IPS-20b (cell line): ENCODE data around the gene MAS1L.

ENCODE experiments used
- H3K27ac ChIP-seq: one replicate; pipeline ENCODE4 v1.5.1; 2013; ENCODE audit warnings: low read length
- H3K27me3 ChIP-seq: 2 replicates; pipeline ENCODE4 v1.6.1; 2013; ENCODE audit warnings: mild to moderate bottlenecking, low read length, inconsistent platforms; ENCODE audit not compliant: insufficient read depth
- H3K36me3 ChIP-seq: 2 replicates; pipeline ENCODE4 v1.6.1; 2013; ENCODE audit warnings: low read depth, mild to moderate bottlenecking, inconsistent platforms, low read length, moderate library complexity; ENCODE audit not compliant: insufficient read depth
- H3K4me1 ChIP-seq: 2 replicates; pipeline ENCODE4 v1.6.1; 2013; ENCODE audit warnings: mild to moderate bottlenecking, control low read depth, inconsistent platforms, low read length, moderate library complexity; ENCODE audit not compliant: insufficient read depth
- H3K4me3 ChIP-seq: 2 replicates; pipeline ENCODE4 v1.5.1; 2013; ENCODE audit warnings: mild to moderate bottlenecking, low read length, inconsistent platforms
- H3K9ac ChIP-seq: 2 replicates; pipeline ENCODE4 v1.6.1; 2013; ENCODE audit warnings: low read depth, mild to moderate bottlenecking, inconsistent platforms, low read length, moderate library complexity
- H3K9me3 ChIP-seq: 2 replicates; pipeline ENCODE4 v1.6.1; 2013; ENCODE audit warnings: mild to moderate bottlenecking, low read depth, low read length, inconsistent platforms; ENCODE audit not compliant: insufficient read depth

The MAS1L gene

DNA sequence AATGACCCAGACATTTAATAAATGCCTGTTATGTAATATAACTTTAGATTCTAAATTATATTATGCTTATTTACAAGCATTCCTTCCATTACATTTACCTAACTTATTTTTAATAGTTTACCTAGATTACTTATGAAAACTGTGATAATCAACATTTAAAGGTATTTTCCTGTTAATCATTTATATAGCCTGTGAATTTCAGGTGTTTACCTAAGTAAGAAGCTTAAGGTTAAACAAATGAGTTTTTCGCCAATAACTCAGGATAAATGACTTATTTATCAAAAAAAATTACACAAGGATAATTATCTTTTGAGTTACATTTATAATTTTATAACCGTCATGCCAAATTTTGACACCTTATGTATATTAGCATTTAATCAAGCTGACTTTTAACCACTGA is 36.3 kb upstream of the MAS1L start:
- no peaks in the 10 kb centered on the region for H3K36me3 ChIP-seq
- no peak overlapping the region for H3K27ac ChIP-seq
- peaks cover 11% of the 10 kb centered on the region for H3K4me1 ChIP-seq
- no peaks in the 10 kb centered on the region for H3K27me3 ChIP-seq
- no peak overlapping the region for H3K9ac ChIP-seq
- no peak overlapping the region for H3K4me3 ChIP-seq
- H3K9me3 ChIP-seq, result peaks cover 16% of the 10 kb centered on the region

DNA sequence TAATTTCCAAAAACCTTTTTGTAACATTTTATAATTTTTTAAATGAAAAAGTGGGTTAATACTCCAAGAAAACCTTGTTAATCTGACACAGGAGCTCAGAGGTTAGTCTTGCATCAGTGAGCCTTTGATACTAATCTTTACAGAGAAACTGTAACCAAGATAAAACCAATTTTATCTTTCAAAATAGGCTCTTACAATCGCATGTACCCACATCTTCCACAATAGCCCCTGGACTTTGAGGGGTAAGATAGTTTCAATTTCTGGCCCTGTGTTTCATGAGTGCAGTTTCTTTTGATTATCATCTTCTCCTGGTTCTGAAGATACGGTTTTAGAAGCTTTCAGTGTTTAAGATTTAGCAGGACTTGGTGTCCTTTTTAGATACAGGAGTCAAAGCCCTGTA is 34.5 kb upstream of the MAS1L start:
- Histone ChIP-seq H3K27ac (no peak overlapping the region), H3K36me3 (no peaks in the 10 kb centered on the region), H3K9ac (no peak overlapping the region), H3K27me3 (no peaks in the 10 kb centered on the region), H3K9me3 (peaks cover 16% of the 10 kb centered on the region), H3K4me3 (no peak overlapping the region), H3K4me1 (peaks cover 11% of the 10 kb centered on the region)

DNA sequence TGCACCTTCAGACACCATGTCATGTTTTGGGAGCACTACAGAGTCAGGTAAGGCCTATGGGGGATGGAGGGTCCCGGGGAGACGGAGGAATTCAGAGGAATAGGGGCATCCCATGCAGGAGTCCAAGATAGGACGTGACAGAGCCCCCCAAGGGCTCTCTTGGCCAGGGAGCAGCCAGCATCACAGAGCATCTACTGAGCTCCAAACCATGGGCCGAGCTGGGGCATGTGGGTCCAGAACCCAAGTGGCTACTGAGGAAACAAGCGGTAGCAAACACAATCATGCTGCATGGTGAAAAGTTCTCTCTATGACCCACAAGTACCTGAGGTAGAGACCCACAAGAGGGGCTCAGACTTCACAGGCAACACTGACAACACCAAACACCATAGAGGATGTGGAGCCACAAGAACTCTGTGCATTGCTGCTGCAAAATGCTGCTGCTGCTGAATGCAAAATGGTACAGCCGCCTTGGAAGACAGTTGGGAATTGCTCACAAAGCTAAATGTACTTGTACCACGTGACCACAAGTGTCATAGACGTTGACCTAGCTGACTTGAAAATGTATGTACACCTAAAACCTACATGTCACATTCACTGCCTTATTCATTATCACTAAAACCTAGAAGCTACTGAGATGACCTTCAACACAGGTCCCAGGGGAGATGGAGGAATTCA is 33.4 kb upstream of the MAS1L start:
- no peak overlapping the region for H3K27ac ChIP-seq
- peaks cover 11% of the 10 kb centered on the region for H3K4me1 ChIP-seq
- H3K9me3 ChIP-seq, result peaks cover 16% of the 10 kb centered on the region
- H3K4me3 ChIP-seq, result no peak overlapping the region
- no peaks in the 10 kb centered on the region for H3K36me3 ChIP-seq
- H3K27me3 ChIP-seq, result no peaks in the 10 kb centered on the region
- H3K9ac ChIP-seq, result no peak overlapping the region

DNA sequence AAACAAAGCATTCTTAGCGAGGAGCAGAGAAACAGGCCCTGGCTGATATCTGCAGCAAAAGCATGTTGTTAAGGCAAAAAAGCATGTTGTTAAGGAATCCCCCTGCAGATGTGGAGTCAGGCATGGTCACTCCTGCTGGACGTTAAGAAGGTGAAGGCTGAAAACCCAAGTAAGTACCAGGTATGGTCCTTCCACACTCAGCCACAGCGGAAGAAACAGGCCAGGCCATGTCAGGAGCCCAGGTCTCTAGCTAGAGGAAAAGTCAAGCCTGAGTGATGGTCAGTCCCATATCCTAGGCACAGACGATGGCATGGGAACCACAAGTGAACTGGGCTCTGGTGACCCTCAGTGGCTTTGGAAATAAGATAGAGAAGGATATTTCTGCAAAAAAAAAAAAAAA is 32.5 kb upstream of the MAS1L start:
- Histone ChIP-seq H3K9ac (no peak overlapping the region), H3K4me1 (peaks cover 8% of the 10 kb centered on the region; the same call in 1 of the 2 replicates)

DNA sequence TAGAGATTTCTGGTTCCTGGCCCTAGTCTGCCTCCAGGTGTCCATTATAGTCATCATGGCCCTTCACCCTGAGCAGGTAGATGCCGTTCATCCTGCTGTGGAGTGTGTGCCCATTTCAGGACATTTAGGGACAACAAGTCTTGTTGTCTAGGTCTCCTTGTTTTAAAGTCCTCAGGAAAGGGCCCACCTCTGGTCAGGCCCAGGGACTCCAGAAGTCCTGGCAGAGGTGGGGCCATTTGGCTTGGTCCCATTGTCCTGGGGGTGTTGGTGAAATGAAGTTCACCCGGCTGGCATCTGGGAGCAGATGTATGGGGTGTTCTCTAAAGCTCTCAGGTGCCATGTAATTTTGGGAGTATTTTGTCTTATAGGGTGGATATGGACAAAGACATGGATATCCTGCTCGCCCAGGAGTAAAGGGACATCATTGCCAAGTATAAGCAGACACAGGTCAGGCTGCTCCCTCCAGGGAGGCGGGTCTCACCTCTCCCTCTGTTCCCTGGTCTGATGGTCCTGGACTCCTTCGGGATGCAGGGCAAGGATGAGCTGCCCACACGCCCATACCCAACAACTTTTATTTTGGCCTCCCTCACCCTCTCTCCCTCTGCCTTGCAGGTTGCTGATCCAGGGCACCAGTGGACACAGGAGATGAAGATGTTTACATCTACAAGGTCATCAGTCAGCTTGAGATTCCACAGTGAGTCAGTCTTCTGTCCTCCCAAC is 31.7 kb upstream of the MAS1L start:
- H3K27me3 ChIP-seq, result no peaks in the 10 kb centered on the region
- peaks cover 2% of the 10 kb centered on the region; the same call in 1 of the 2 replicates for H3K4me1 ChIP-seq
- no peaks in the 10 kb centered on the region for H3K36me3 ChIP-seq
- H3K9ac ChIP-seq, result no peak overlapping the region
- H3K4me3 ChIP-seq, result no peak overlapping the region
- H3K9me3 ChIP-seq, result peaks cover 16% of the 10 kb centered on the region
- no peak overlapping the region for H3K27ac ChIP-seq

More for the DNA sequence above, 32.5 kb upstream of the MAS1L start:
- no peak overlapping the region for H3K27ac ChIP-seq
- H3K4me3 ChIP-seq, result no peak overlapping the region
- H3K36me3 ChIP-seq, result no peaks in the 10 kb centered on the region
- H3K27me3 ChIP-seq, result no peaks in the 10 kb centered on the region
- H3K9me3 ChIP-seq, result peaks cover 16% of the 10 kb centered on the region

DNA sequence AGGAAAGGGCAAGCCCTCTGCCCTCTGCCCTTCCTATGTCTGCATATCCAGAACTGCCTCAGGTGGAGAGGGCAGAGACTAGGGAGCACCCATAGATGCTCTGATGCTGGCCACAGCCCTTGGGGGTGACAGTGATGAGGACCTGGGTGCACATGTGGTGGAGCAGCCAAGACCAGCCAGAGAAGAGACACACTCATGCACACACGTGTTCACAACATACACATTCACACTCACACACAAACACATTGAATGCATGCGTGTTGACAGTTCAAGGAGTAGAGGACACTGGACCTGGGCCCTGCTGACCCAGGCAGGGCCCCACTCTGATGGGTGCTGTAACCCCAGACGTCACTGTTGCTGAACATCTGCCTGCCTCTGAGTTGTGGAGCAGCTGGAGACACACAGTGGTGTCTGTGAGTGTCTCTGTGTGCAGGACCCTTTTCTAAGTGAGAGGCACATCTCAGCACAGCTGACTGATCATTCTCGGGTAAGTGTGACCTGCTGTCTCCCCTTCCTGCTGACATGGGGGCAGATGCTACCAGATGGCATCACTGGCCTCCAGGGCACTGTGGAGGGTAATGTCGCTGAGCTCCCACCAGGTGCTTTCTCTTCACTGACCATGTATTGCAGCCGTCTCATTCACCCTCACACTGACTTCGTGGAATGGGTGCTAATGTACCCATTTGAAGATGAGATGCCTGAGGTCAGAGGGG is 30.1 kb upstream of the MAS1L start:
- no peaks in the 10 kb centered on the region for H3K36me3 ChIP-seq
- H3K27ac ChIP-seq, result no peak overlapping the region
- peaks cover 11% of the 10 kb centered on the region for H3K9me3 ChIP-seq
- no peak overlapping the region for H3K9ac ChIP-seq
- no peak overlapping the region for H3K4me3 ChIP-seq
- no peaks in the 10 kb centered on the region for H3K4me1 ChIP-seq
- no peaks in the 10 kb centered on the region for H3K27me3 ChIP-seq

DNA sequence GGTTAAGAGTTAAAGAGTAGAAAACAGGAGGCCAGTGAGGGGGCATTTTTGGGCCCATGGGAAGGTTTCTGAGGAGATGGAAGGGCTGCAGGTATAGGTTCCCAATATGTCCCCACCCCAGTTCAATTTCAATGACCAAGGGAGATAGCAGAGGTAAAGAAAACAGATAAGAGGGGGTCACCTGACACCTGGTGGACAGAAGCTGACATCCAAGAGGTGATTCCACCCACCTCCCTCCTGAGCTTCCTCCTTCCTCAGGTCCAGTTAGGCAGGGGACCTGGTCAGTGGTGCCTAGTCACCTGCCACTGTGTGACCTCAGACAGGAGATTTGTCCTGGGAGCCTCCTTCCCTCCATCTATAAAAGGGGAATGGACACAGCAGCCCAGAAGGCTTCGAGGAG is 29.5 kb upstream of the MAS1L start:
- H3K9me3 ChIP-seq, result peaks cover 5% of the 10 kb centered on the region; the same call in 1 of the 2 replicates
- H3K36me3 ChIP-seq, result no peaks in the 10 kb centered on the region
- no peak overlapping the region for H3K4me3 ChIP-seq
- no peak overlapping the region for H3K27ac ChIP-seq
- H3K9ac ChIP-seq, result no peak overlapping the region
- H3K4me1 ChIP-seq, result no peaks in the 10 kb centered on the region
- no peaks in the 10 kb centered on the region for H3K27me3 ChIP-seq

DNA sequence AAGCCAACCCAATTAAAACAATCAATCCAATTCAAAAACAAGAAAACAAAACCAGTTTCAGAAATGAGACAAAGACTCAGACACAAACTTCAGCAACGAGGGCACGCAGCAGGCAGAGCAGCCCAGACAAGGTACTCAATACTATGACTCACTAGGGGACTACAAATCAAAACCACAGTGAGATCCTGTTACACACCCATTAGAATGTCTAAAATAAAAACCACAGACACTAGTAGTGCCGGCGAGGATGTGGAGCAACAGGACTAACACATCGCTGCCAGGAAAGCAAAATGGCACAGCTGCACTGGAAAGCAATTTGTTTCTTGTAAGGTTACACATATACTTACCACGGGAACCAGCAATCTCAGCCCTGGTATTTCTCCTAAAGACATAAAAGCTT is 28.4 kb upstream of the MAS1L start:
- Histone ChIP-seq H3K4me1 (no peaks in the 10 kb centered on the region), H3K4me3 (no peak overlapping the region), H3K27ac (no peak overlapping the region), H3K27me3 (no peaks in the 10 kb centered on the region), H3K9me3 (no peaks in the 10 kb centered on the region), H3K36me3 (no peaks in the 10 kb centered on the region), H3K9ac (no peak overlapping the region)

DNA sequence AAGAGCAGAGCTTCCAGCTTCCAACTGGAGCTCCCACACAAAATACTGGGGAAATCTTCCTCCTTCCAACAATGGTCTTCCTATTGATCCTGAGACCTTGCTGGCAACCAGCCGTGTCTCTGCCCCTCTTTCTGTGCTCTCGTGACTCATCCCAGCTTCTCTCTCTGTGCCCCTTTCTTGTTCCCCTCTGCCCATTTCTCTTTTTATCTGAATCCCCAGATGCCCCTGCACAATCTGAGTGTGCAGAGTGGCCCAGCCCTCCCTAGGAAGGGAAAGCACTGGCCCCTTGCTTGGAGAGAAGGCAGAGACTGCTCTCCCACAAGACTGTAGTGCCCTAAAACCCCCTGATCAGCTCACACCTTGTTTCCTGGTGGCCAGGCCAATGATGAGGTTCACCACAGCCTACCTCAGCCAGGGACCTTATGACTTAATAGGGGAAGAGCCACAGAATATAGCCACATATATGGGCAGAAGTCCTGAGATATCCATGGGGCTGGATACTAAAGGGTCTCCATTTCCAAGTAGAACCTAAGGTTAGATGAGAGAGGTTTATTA is 23.1 kb upstream of the MAS1L start:
- peaks cover 4% of the 10 kb centered on the region; the same call in 1 of the 2 replicates for H3K4me1 ChIP-seq
- H3K9ac ChIP-seq, result no peak overlapping the region

DNA sequence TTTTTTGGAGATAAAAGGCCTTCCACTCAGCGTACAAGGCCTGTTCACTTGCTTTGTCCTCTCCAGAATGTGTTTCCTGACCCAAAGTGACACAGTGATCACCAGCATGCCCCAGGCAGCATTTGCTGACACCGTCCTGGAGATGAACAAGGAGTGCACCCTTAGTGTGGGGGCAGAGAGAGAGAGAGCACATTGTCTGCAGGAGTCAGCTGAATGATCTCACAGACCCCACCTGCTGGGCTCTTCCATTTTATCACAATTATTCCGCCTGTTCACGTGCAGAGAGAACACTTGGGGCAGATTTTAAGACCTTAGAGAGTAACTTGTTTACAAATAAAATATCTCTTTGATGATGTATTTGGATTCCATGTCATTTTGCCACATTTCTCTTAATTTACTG is 22.4 kb upstream of the MAS1L start:
- no peaks in the 10 kb centered on the region for H3K9me3 ChIP-seq
- peaks cover 4% of the 10 kb centered on the region; the same call in 1 of the 2 replicates for H3K4me1 ChIP-seq
- no peak overlapping the region for H3K27ac ChIP-seq
- H3K4me3 ChIP-seq, result no peak overlapping the region
- H3K36me3 ChIP-seq, result no peaks in the 10 kb centered on the region
- H3K9ac ChIP-seq, result no peak overlapping the region
- no peaks in the 10 kb centered on the region for H3K27me3 ChIP-seq

More for the DNA sequence above, 23.1 kb upstream of the MAS1L start:
- Histone ChIP-seq H3K4me3 (no peak overlapping the region), H3K9me3 (no peaks in the 10 kb centered on the region), H3K27ac (no peak overlapping the region), H3K27me3 (no peaks in the 10 kb centered on the region), H3K36me3 (no peaks in the 10 kb centered on the region)

DNA sequence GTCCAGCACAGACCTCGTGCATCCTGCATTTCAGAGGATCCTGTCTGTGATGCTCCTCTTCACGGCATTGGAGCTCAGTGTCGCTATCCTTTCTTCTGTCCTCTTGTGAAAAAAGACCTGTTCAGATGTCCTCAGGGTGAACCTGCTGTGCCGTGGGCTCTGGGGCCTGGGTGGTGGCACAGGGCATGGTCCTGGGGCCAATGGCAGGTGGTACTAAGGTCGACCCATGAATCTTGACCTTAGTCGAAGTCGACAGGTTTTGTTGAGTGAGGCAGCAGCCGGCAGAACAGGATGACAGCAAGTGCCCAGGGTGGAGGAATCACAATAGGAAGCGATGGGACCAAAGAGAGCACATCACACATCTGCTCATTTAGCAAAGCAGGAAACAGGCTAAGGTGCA is 22.0 kb upstream of the MAS1L start:
- no peak overlapping the region for H3K27ac ChIP-seq
- H3K4me1 ChIP-seq, result peaks cover 4% of the 10 kb centered on the region; the same call in 1 of the 2 replicates
- H3K27me3 ChIP-seq, result no peaks in the 10 kb centered on the region

More for the DNA sequence above, 22.0 kb upstream of the MAS1L start:
- no peaks in the 10 kb centered on the region for H3K36me3 ChIP-seq
- no peaks in the 10 kb centered on the region for H3K9me3 ChIP-seq
- H3K9ac ChIP-seq, result no peak overlapping the region
- no peak overlapping the region for H3K4me3 ChIP-seq
